MCF 10A (cell line): Measurements from ENCODE around the gene KIF1C. TPM values are rescaled to one million over a fixed set of nuclear protein-coding genes. Genes with fewer than 3 reads are reported as not detected.
A peak's percentile ranks its signal among the peaks of the same experiment; 100 is the strongest.

Experiments
- BruUV-seq: library from RNA; stranded (reverse); fragments of 400-500 nt; replicated peaks from 2 replicates; lab custom pipeline; 2021; lab: Mats Ljungman, UMichigan
- CTCF ChIA-PET: fragments of 300-600 bp; sonication (Branson Sonifier 250); formaldehyde crosslinking; extraction: SDS; loops from one replicate; lab custom pipeline; 2021; ENCODE audit warnings: antibody characterized with exemption, inconsistent platforms; lab: Yijun Ruan, JAX
- POLR2A ChIA-PET: fragments of 300-600, 350-650 bp; sonication (Branson Sonifier 250); formaldehyde crosslinking; extraction: SDS; loops from one replicate; lab custom pipeline; 2020; ENCODE audit warnings: antibody characterized with exemption, inconsistent platforms; lab: Yijun Ruan, JAX
- DNase-seq: peaks from one replicate; pipeline ENCODE4 v3.0.0-alpha.2; 2018; ENCODE audit not compliant: unreplicated experiment
- H3K27ac Mint-ChIP-seq: one replicate; pipeline ENCODE4 v1.8.0; 2022; ENCODE audit warnings: mild to moderate bottlenecking, low read depth, mixed read lengths; ENCODE audit not compliant: unreplicated experiment
- H3K27me3 Mint-ChIP-seq: one replicate; pipeline ENCODE4 v1.8.0; 2022; ENCODE audit warnings: mixed read lengths; ENCODE audit not compliant: insufficient read depth, unreplicated experiment
- H3K36me3 Mint-ChIP-seq: one replicate; pipeline ENCODE4 v1.8.0; 2022; ENCODE audit warnings: mild to moderate bottlenecking, moderate library complexity, mixed read lengths; ENCODE audit not compliant: insufficient read depth, unreplicated experiment
- H3K4me1 Mint-ChIP-seq: one replicate; pipeline ENCODE4 v1.8.0; 2022; ENCODE audit warnings: mixed read lengths; ENCODE audit not compliant: insufficient read depth, unreplicated experiment
- H3K4me3 Mint-ChIP-seq: one replicate; pipeline ENCODE4 v1.8.0; 2022; ENCODE audit warnings: mild to moderate bottlenecking, moderate library complexity, mixed read lengths; ENCODE audit not compliant: unreplicated experiment
- H3K9me3 Mint-ChIP-seq: one replicate; pipeline ENCODE4 v1.8.0; 2022; ENCODE audit warnings: mixed read lengths; ENCODE audit not compliant: unreplicated experiment
- CTCF ChIP-seq: fragments of 200-600 bp; IDR thresholded peaks from one replicate; pipeline ENCODE4 v1.8.0; 2022; ENCODE audit warnings: antibody characterized with exemption, mild to moderate bottlenecking; ENCODE audit not compliant: unreplicated experiment
- intact Hi-C: fragments of 100-400 bp; cut with micrococcal nuclease; formaldehyde crosslinking; loops from 2 replicates; pipeline ENCODE4 v1.14.1; 2022
- total RNA-seq: library from RNA; stranded (reverse); gene quantifications from 2 replicates; pipeline ENCODE4 v1.2.3, GENCODE V29; 2022

Gene KIF1C
- total RNA-seq, 1 experiment from 2014 or later: 84.8 TPM

- Mint-ChIP-seq H3K9me3 (no peaks in the 10 kb centered on the region), H3K27me3 (no peaks in the 10 kb centered on the region), H3K27ac (peak within 1 kb of the TSS; percentile 84), H3K4me3 (peak within 1 kb of the TSS; percentile 87), H3K4me1 (peaks cover 28% of the 10 kb centered on the region), H3K36me3 (peaks cover 28% of the 10 kb centered on the region)
- intact Hi-C loops: loop anchor here (1.0 kb wide), 1 partner anchor 78 kb away; no protein-coding TSS in a partner anchor
- ChIA-PET CTCF (interaction anchor here (0.6 to 1.7 kb wide), 15 partner anchors 8 to 466 kb away, joined by 3 to 10 read pairs (median 3); partner anchors contain the start of genes KIF1C and SPAG7), POLR2A (interaction anchor here (0.9 to 5.6 kb wide), 14 partner anchors 8 to 197 kb away, joined by 3 to 81 read pairs (median 6); partner anchors contain the start of genes INCA1, KIF1C, PFN1 and PLD2)
- DNase-seq: peak; percentile 67
- TF ChIP-seq CTCF: peak; percentile 60
- BruUV-seq: no TSS peak
Measured at GRCh38 chr17:4986951-4987766, 10.6 kb upstream of the KIF1C start, which contains the start of gene CAMTA2. Gene CAMTA2, minus strand, starts transcription at chr17:4987675. Its CDS starts 1,453 bp downstream, at chr17:4986222.

- no peak for TF ChIP-seq CTCF
- intact Hi-C loops: loop anchor here (1.0 kb wide), 1 partner anchor 79 kb away; no protein-coding TSS in a partner anchor
- Mint-ChIP-seq H3K4me1 (peaks cover 28% of the 10 kb centered on the region), H3K27ac (peak overlapping the region; percentile 84), H3K27me3 (no peaks in the 10 kb centered on the region), H3K9me3 (no peaks in the 10 kb centered on the region), H3K4me3 (peak overlapping the region; percentile 87), H3K36me3 (peaks cover 20% of the 10 kb centered on the region)
- DNase-seq: no peak
- BruUV-seq: TSS peak; percentile 37
- POLR2A ChIA-PET: interaction anchor here (0.7 to 5.6 kb wide), 12 partner anchors 9 to 197 kb away, joined by 3 to 81 read pairs (median 6); partner anchors contain the start of genes CHRNE, INCA1, KIF1C and PFN1
- CTCF ChIA-PET: interaction anchor here (0.5 to 1.7 kb wide), 12 partner anchors 9 to 800 kb away, joined by 3 to 6 read pairs (median 3); partner anchors contain the start of genes INCA1 and KIF1C
Measured at GRCh38 chr17:4987767-4988567, 9.8 kb upstream of the KIF1C start.

- POLR2A ChIA-PET: interaction anchor here (1.6 kb wide), 1 partner anchor 7 kb away, joined by 6 read pairs; no protein-coding TSS in a partner anchor
- no peak for DNase-seq
- CTCF ChIA-PET: interaction anchor here (1.5 kb wide), 1 partner anchor 67 kb away, joined by 4 read pairs; no protein-coding TSS in a partner anchor
- no peak for TF ChIP-seq CTCF
- intact Hi-C loops: no loop called here
- no peaks in the 10 kb centered on the region for H3K9me3 Mint-ChIP-seq
- H3K27ac Mint-ChIP-seq: no peak overlapping the region
- H3K4me3 Mint-ChIP-seq: no peak overlapping the region
- peaks cover 6% of the 10 kb centered on the region for H3K36me3 Mint-ChIP-seq
- H3K27me3 Mint-ChIP-seq: no peaks in the 10 kb centered on the region
- no TSS peak for BruUV-seq
- H3K4me1 Mint-ChIP-seq: peaks cover 6% of the 10 kb centered on the region
Measured at GRCh38 chr17:4994081-4994595, 3.6 kb upstream of the KIF1C start.
